AG04450 (cell line): ENCODE measurements around the gene KAT5. TPM values are rescaled to one million over a fixed set of nuclear protein-coding genes. Genes with fewer than 3 reads are reported as not detected.
"Not testable (repeated sequence)": the region's sequence is repeated elsewhere in the genome, so short reads cannot be mapped to it uniquely, and the experiment has no call there.

ENCODE experiments used
- CTCF ChIA-PET: fragments of 300-600, 350-600 bp; formaldehyde crosslinking; extraction: SDS; loops from one replicate; lab custom pipeline; 2022; ENCODE audit warnings: antibody characterized with exemption, inconsistent platforms; lab: Charles Lee
- POLR2A ChIA-PET: fragments of 350-600 bp; formaldehyde crosslinking; extraction: SDS; loops from one replicate; lab custom pipeline; 2021; ENCODE audit warnings: antibody characterized with exemption, inconsistent platforms; lab: Yijun Ruan, JAX
- DNase-seq: peaks from one replicate; pipeline ENCODE4 v3.0.0-alpha.2; 2011; ENCODE audit warnings: low read depth, low spot score
- H3K27ac ChIP-seq: one replicate; pipeline ENCODE4 v1.5.1; 2012; ENCODE audit warnings: low read depth, low read length, control low read depth
- H3K27me3 ChIP-seq: one replicate; pipeline ENCODE4 v1.6.0; 2012; ENCODE audit warnings: low read length; ENCODE audit not compliant: control insufficient read depth, insufficient read depth
- H3K4me3 ChIP-seq: 2 replicates; pipeline ENCODE4 v1.5.1; 2011; ENCODE audit warnings: mild to moderate bottlenecking, low read depth, low read length, control low read depth
- H3K9me3 ChIP-seq: 2 replicates; pipeline ENCODE4 v1.5.1; 2012; ENCODE audit warnings: low read length; ENCODE audit not compliant: control insufficient read depth, insufficient read depth
- CTCF ChIP-seq: IDR thresholded peaks from 2 replicates; pipeline ENCODE4 v1.5.1; 2011; ENCODE audit warnings: low read depth, low read length, control low read depth, inconsistent platforms
- polyA plus RNA-seq: library from polyadenylated mRNA; depleted of rRNA; stranded (reverse); fragments of >200 nt; gene quantifications from 2 replicates; pipeline ENCODE4 v1.2.3, GENCODE V29; 2011

Gene KAT5
- polyA plus RNA-seq, 1 experiment = 22.6 TPM

- Histone ChIP-seq H3K27ac (no peak overlapping the region), H3K9me3 (peaks cover 6% of the 10 kb centered on the region; the same call in 1 of the 2 replicates), H3K4me3 (no peak overlapping the region), H3K27me3 (peaks cover 19% of the 10 kb centered on the region)
- ChIA-PET CTCF (interaction anchor here (1.5 kb wide), 1 partner anchor 73 kb away, joined by 8 read pairs; no protein-coding TSS in a partner anchor), POLR2A (interaction anchor here (0.6 to 1.4 kb wide), 3 partner anchors 24 to 74 kb away, joined by 3 to 4 read pairs (median 3); partner anchors contain the start of gene RNASEH2C)
- TF ChIP-seq CTCF = no peak
- no peak for DNase-seq
These were observed 32.6 kb downstream of the KAT5 start for GRCh38 chr11:65744699-65745042.

DNA sequence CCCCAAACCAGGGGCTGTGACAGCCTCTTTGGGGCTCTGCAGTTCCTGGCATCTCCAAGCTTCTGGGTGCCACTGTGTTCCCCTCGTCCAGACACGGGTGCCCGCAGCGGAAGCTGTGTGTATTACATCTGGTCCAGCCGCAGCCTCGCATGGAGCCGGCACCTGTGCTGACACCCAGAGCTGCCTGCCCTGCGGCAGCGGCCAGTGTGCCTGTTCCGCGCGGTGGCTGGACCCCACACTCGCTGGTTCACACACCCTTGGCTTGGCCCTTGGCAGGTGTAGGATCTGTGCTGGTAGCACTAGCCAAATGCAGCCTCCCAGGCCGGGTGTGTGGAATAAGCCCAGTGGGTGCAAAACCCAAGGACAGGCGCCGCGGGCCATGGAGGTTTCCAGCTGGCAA lies 33.0 kb downstream of the KAT5 start:
- POLR2A ChIA-PET = interaction anchor here (0.6 to 1.4 kb wide), 3 partner anchors 24 to 74 kb away, joined by 3 to 4 read pairs (median 3); partner anchors contain the start of gene RNASEH2C
- no peak for TF ChIP-seq CTCF
- Histone ChIP-seq H3K9me3 (peaks cover 6% of the 10 kb centered on the region; the same call in 1 of the 2 replicates), H3K4me3 (no peak overlapping the region), H3K27ac (no peak overlapping the region), H3K27me3 (peaks cover 19% of the 10 kb centered on the region)
- CTCF ChIA-PET = interaction anchor here (1.5 kb wide), 1 partner anchor 72 kb away, joined by 8 read pairs; no protein-coding TSS in a partner anchor
- no peak for DNase-seq

DNA sequence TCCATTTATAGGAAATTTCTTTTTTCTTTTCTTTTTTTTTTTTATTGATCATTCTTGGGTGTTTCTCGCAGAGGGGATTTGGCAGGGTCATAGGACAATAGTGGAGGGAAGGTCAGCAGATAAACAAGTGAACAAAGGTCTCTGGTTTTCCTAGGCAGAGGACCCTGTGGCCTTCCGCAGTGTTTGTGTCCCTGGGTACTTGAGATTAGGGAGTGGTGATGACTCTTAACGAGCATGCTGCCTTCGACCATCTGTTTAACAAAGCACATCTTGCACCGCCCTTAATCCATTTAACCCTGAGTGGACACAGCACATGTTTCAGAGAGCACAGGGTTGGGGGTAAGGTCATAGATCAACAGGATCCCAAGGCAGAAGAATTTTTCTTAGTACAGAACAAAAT lies 50.1 kb downstream of the KAT5 start:
- CTCF ChIA-PET, POLR2A ChIA-PET: not testable (repeated sequence)

DNA sequence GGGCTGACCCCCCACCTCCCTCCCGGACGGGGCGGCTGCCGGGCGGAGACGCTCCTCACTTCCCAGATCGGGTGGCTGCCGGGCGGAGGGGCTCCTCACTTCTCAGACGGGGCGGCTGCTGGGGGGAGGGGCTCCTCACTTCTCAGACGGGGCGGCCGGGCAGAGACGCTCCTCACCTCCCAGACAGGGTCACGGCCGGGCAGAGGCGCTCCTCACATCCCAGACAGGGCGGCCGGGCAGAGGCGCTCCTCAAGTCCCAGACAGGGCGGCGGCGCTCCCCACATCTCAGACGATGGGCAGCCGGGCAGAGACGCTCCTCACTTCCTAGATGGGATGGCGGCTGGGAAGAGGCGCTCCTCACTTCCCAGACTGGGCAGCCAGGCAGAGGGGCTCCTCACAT lies 50.8 kb downstream of the KAT5 start:
- H3K27me3 ChIP-seq, H3K9me3 ChIP-seq, POLR2A ChIA-PET, CTCF ChIA-PET, DNase-seq, H3K4me3 ChIP-seq, H3K27ac ChIP-seq: not testable (repeated sequence)

More for the DNA sequence above, 50.1 kb downstream of the KAT5 start:
- H3K27me3 ChIP-seq, DNase-seq, H3K9me3 ChIP-seq, H3K27ac ChIP-seq, H3K4me3 ChIP-seq: not testable (repeated sequence)

- POLR2A ChIA-PET = no interaction called here
- TF ChIP-seq CTCF = no peak
- CTCF ChIA-PET = interaction anchor here (0.8 to 2.8 kb wide), 2 partner anchors 16 to 53 kb away, joined by 3 to 8 read pairs; partner anchors contain the start of gene AP5B1
These were observed 52.4 kb downstream of the KAT5 start for GRCh38 chr11:65764434-65764833.

GRCh38 chr11:65766535-65766934 lies 54.5 kb downstream of the KAT5 start:
- ChIA-PET CTCF (interaction anchor here (2.8 kb wide), 1 partner anchor 14 kb away, joined by 8 read pairs; the partner anchor contains the start of gene AP5B1), POLR2A (no interaction called here)
- Histone ChIP-seq H3K4me3 (no peak overlapping the region), H3K9me3 (no peaks in the 10 kb centered on the region; the same call in 1 of the 2 replicates), H3K27ac (no peak overlapping the region), H3K27me3 (no peaks in the 10 kb centered on the region)
- TF ChIP-seq CTCF = no peak
- no peak for DNase-seq

More at GRCh38 chr11:65764434-65764833, 52.4 kb downstream of the KAT5 start:
- DNase-seq = no peak
- Histone ChIP-seq H3K4me3 (no peak overlapping the region), H3K9me3 (no peaks in the 10 kb centered on the region; the same call in 1 of the 2 replicates), H3K27me3 (no peaks in the 10 kb centered on the region), H3K27ac (no peak overlapping the region)
